Heart left ventricle (tissue), 13 donors: Measurements from ENCODE around the gene PHAX.

Experiments
- CTCF ChIP-seq, 12 donors: fragments of 200-600 bp; sonication (generic) in 4 of 12; IDR thresholded peaks; one replicate each; pipeline versions ENCODE4 v1.5.0 to v1.8.0; 2018 to 2022; ENCODE audit warnings: antibody characterized with exemption in 12 of 12, mild to moderate bottlenecking in 5 of 12
- POLR2A ChIP-seq, 2 donors: fragments of 450-650 bp; IDR thresholded peaks; one replicate each; pipeline ENCODE4 v1.6.1; 2017; ENCODE audit warnings: antibody characterized with exemption in 2 of 2, mild to moderate bottlenecking in 2 of 2, moderate library complexity in 2 of 2
- donor health status: ischemic (EF 13 %, LVEDD 7.1; RV severe dilation, severe dysfunction).
- donor health status: DM: no; HTN: yes; CAD: no.
- donor health status: DM: no; HTN: no; CAD: no.
- donor health status: ischemic (EF 25% LVEDD 6.9; RV normal size, moderate dysfunction).
- donor health status: ischemic (EF 25% LVEDD 5.7; RV mildly dilated, moderate dysfunction).
- donor health status: ischemic (EF 35%, LVEDD 5.7; RV mildly dilated, moderate dysfunction).
- donor health status: nonischemic (EF 11% LVEDD 7.7; RV severe dilation, severe dysfunction).
- donor health status: DM: yes; HTN: yes; CAD: no.
- donor health status: PGD.
- donor health status: ischemic (EF 29% LVEDD 5.4; RV normal size, mild dysfunction).
- donor health status: nonischemic (EF 23%, LVEDD 6.1; RV moderate dilation, normal function).

- TF ChIP-seq CTCF (IDR thresholded peaks at IDR 0.05) = no peak
- TF ChIP-seq POLR2A (IDR thresholded peaks at IDR 0.05) = no peak
These were observed 38.8 kb upstream of the PHAX start for GRCh38 chr5:126561908-126562307.
